Measurements from ENCODE around the gene PTK7.

DNA sequence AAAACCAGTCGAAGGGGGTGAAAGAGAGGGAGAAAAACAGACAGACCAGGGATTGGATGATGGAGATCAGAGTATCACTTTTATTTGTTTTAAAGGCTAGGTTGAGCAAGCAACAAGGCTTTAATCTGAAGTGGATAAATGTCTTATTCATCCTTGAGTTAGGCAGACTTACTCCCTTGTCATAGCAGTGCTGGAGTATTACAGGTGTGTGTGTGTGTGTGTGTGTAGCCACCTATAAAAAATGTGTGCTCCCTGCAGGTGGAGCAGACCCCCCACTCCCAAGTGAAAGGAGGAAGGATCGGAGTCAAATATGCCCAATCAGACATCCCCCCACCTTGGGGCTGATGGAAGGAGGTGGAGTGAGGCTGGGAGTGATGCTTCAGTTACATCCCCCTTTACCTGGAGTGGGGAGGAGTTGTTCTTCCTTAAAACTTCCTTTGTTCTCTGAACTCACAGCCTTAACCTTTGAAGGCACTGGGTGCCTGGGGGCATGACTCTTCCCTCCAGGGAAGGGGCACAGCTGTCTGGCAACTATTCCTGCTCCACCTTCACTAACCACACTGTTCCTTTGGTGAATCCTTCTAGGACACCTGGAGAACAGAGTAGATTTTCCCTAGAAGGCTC is 27.3 kb downstream of the PTK7 start:
- TF ChIP-seq, protein P1, sequence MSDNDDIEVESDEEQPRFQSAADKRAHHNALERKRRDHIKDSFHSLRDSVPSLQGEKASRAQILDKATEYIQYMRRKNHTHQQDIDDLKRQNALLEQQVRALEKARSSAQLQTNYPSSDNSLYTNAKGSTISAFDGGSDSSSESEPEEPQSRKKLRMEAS (IDR thresholded peaks at IDR 0.05; ENCODE audit: low read depth, low read length): no peak
- TF ChIP-seq POLR2A (IDR thresholded peaks at IDR 0.05; ENCODE audit: extremely low read depth, insufficient read length): no peak
- TF ChIP-seq, protein P2, sequence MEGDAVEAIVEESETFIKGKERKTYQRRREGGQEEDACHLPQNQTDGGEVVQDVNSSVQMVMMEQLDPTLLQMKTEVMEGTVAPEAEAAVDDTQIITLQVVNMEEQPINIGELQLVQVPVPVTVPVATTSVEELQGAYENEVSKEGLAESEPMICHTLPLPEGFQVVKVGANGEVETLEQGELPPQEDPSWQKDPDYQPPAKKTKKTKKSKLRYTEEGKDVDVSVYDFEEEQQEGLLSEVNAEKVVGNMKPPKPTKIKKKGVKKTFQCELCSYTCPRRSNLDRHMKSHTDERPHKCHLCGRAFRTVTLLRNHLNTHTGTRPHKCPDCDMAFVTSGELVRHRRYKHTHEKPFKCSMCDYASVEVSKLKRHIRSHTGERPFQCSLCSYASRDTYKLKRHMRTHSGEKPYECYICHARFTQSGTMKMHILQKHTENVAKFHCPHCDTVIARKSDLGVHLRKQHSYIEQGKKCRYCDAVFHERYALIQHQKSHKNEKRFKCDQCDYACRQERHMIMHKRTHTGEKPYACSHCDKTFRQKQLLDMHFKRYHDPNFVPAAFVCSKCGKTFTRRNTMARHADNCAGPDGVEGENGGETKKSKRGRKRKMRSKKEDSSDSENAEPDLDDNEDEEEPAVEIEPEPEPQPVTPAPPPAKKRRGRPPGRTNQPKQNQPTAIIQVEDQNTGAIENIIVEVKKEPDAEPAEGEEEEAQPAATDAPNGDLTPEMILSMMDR (IDR thresholded peaks at IDR 0.05; ENCODE audit: low read depth, low read length): no peak
- TF ChIP-seq MYC (IDR thresholded peaks at IDR 0.05; ENCODE audit: low read depth, low read length): no peak

All from NB4 (cell line).